ENCODE measurements around the gene FOXJ3. TPM values are rescaled to one million over a fixed set of nuclear protein-coding genes. Genes with fewer than 3 reads are reported as not detected.

Gene FOXJ3
- total and polyA plus RNA-seq, 2 donors from 2014 or later = 11.8 to 45.5 TPM

DNA sequence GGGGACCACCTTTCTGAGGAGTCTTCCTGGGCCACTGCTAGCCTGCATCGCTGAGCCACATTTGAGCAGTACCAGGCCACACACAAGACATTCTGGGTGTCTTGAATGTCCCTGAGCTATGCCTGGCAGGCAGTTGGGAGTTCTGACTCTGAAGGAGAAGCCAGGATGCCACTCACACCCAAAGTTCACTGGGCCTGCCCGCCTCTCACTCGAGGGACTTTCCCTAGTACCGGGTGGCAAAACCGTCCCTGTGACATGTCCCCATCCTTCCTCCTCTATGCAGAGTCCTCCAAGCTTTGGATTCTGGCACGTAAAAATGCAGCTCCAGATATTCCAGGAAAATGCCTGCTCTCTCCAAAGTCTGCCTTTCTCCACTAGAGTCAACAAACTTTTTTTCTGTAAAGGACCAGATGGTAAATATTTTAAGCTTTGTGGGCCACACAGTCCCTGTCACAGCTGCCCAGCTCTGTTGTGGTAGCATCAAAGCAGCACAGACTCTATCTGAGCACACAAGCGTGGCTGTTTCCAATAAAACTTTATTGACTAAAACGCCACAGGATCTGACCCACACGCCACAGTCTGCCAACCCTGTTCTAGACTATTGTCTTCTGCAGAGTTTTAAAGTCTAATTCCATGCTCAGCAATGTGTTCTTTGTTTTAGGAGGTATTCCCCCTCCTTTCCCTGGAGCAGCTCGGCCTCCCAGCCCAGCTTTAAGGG is 201.1 kb downstream of the FOXJ3 start:
- Histone ChIP-seq H3K4me1 (ENCODE audit: control insufficient read depth in 2 of 3, insufficient read depth in 2 of 3, low read depth in 1 of 3, low read length in 3 of 3) (no peaks in the 10 kb centered on the region), H3K27me3 (ENCODE audit: control insufficient read depth, insufficient read depth, low read length) (no peaks in the 10 kb centered on the region), H3K27ac (ENCODE audit: low read depth in 2 of 2, low read length in 2 of 2) (no peak overlapping the region), H3K9ac (ENCODE audit: low read length in 3 of 3) (no peak overlapping the region), H3K36me3 (ENCODE audit: control insufficient read depth in 2 of 3, insufficient read depth in 3 of 3, low read length in 3 of 3) (no peaks in the 10 kb centered on the region), H3K9me3 (ENCODE audit: control insufficient read depth in 2 of 3, insufficient read depth in 1 of 3, low read length in 3 of 3) (no peaks in the 10 kb centered on the region), H3K4me3 (ENCODE audit: low read length in 3 of 3) (no peak overlapping the region)
- intact Hi-C loops (cut with DNase I) = no loop called here
- TF ChIP-seq, protein P1, sequence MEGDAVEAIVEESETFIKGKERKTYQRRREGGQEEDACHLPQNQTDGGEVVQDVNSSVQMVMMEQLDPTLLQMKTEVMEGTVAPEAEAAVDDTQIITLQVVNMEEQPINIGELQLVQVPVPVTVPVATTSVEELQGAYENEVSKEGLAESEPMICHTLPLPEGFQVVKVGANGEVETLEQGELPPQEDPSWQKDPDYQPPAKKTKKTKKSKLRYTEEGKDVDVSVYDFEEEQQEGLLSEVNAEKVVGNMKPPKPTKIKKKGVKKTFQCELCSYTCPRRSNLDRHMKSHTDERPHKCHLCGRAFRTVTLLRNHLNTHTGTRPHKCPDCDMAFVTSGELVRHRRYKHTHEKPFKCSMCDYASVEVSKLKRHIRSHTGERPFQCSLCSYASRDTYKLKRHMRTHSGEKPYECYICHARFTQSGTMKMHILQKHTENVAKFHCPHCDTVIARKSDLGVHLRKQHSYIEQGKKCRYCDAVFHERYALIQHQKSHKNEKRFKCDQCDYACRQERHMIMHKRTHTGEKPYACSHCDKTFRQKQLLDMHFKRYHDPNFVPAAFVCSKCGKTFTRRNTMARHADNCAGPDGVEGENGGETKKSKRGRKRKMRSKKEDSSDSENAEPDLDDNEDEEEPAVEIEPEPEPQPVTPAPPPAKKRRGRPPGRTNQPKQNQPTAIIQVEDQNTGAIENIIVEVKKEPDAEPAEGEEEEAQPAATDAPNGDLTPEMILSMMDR (IDR thresholded peaks at IDR 0.05; ENCODE audit: borderline replicate concordance, extremely low read depth, insufficient read depth) = no peak
- DNase-seq (peak in 1 of 5 donors; percentile 6), FAIRE-seq (no peak)

DNA sequence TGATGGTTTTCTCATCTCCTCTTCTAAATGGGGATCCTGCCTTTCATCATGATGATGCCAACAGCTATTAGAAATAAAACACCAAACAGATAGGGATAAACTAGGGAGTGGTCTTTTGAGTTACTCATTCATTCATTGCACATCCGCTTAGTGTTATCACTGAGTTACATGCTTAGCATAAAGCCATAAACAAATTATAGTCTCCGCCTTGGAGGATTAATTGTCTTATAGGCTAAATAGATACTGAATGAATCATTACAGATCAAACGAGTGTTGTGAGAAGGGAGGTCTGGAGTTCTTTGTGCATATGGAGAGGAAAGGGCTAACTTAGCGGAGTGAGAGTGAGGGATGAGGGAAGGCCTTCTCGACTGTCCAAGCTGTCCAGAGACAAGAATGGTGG is 201.6 kb downstream of the FOXJ3 start:
- FAIRE-seq = no peak
- no peaks in the 10 kb centered on the region for H3K27me3 ChIP-seq (ENCODE audit: control insufficient read depth, insufficient read depth, low read length)

DNA sequence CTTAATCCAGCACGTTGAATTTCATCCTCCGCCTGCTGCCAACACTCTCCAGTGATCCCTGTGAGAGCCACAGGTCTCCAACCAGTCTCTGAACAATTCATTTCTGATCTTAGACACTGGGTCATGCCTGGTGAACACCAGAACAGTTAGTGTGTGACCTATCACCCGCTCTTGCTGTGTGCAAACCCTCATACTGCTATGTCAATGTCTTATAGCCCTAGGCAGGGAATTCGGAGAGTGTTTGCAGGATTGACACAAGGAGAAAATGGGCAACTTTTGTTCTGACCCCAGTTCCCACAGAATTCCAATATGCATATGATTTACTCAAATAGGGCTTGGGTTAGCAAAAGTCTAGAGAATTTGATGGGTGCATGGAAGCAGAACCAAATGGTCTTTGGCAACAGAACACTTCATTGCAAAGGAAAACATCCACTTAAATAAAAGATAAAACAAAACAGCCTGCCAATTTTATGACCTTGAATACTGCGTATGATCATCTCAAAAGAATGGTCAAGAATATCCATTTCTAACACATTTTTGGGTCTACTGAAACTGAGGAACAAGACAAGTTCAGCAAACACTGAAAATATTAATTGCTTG is 204.9 kb downstream of the FOXJ3 start:
- no peaks in the 10 kb centered on the region for H3K4me1 ChIP-seq (ENCODE audit: control insufficient read depth in 2 of 3, insufficient read depth in 2 of 3, low read depth in 1 of 3, low read length in 3 of 3)
- TF ChIP-seq, protein P1 (IDR thresholded peaks at IDR 0.05; ENCODE audit: borderline replicate concordance, extremely low read depth, insufficient read depth) = no peak
- intact Hi-C loops (cut with DNase I) = no loop called here
- FAIRE-seq (no peak), DNase-seq (no peak)
- H3K27me3 ChIP-seq (ENCODE audit: control insufficient read depth, insufficient read depth, low read length) = no peaks in the 10 kb centered on the region
- H3K9me3 ChIP-seq (ENCODE audit: control insufficient read depth in 2 of 3, insufficient read depth in 1 of 3, low read length in 3 of 3) = no peaks in the 10 kb centered on the region
- no peaks in the 10 kb centered on the region for H3K36me3 ChIP-seq (ENCODE audit: control insufficient read depth in 2 of 3, insufficient read depth in 3 of 3, low read length in 3 of 3)
- H3K4me3 ChIP-seq (ENCODE audit: low read length in 3 of 3) = no peak overlapping the region
- H3K9ac ChIP-seq (ENCODE audit: low read length in 3 of 3) = no peak overlapping the region
- no peak overlapping the region for H3K27ac ChIP-seq (ENCODE audit: low read depth in 2 of 2, low read length in 2 of 2)

More for the DNA sequence above, 201.6 kb downstream of the FOXJ3 start:
- no peaks in the 10 kb centered on the region for H3K4me1 ChIP-seq (ENCODE audit: control insufficient read depth in 2 of 3, insufficient read depth in 2 of 3, low read depth in 1 of 3, low read length in 3 of 3)
- no peaks in the 10 kb centered on the region for H3K9me3 ChIP-seq (ENCODE audit: control insufficient read depth in 2 of 3, insufficient read depth in 1 of 3, low read length in 3 of 3)
- no peak overlapping the region for H3K4me3 ChIP-seq (ENCODE audit: low read length in 3 of 3)
- intact Hi-C loops (cut with DNase I) = no loop called here
- TF ChIP-seq, protein P1 (IDR thresholded peaks at IDR 0.05; ENCODE audit: borderline replicate concordance, extremely low read depth, insufficient read depth) = no peak
- no peak overlapping the region for H3K27ac ChIP-seq (ENCODE audit: low read depth in 2 of 2, low read length in 2 of 2)
- DNase-seq = no peak
- H3K9ac ChIP-seq (ENCODE audit: low read length in 3 of 3) = no peak overlapping the region
- no peaks in the 10 kb centered on the region for H3K36me3 ChIP-seq (ENCODE audit: control insufficient read depth in 2 of 3, insufficient read depth in 3 of 3, low read length in 3 of 3)
